Activated CD8-positive, alpha-beta T cell treated with anti-CD3 and anti-CD28 coated beads, Interleukin-2, amount 10 ng/mL, durations not matched to agents 7 days and 5 days (primary cell): Measurements from ENCODE around the gene PRIMA1. TPM values are rescaled to one million over a fixed set of nuclear protein-coding genes. Genes with fewer than 3 reads are reported as not detected.
"Not testable (repeated sequence)": the region's sequence is repeated elsewhere in the genome, so short reads cannot be mapped to it uniquely, and the experiment has no call there.

Experiments
- ATAC-seq: fragments of 150-1000 bp; cut with Tn5 transposase; one replicate; pipeline ENCODE4 v1.10.0; 2021; ENCODE audit warnings: moderate library complexity
- CTCF ChIA-PET: fragments of 350-600 bp; sonication (Branson Sonifier 250); formaldehyde crosslinking; loops from one replicate; lab custom pipeline; 2021; ENCODE audit warnings: antibody characterized with exemption; lab: Charles Lee
- POLR2A ChIA-PET: fragments of 350-600 bp; sonication (Branson Sonifier 250); formaldehyde crosslinking; loops from one replicate; lab custom pipeline; 2021; ENCODE audit warnings: antibody characterized with exemption; lab: Charles Lee
- DNase-seq: peaks from one replicate; pipeline ENCODE4 v3.0.0-alpha.2; 2020
- H3K27ac Mint-ChIP-seq: one replicate; pipeline ENCODE4 v1.8.0; 2021; ENCODE audit warnings: mild to moderate bottlenecking, mixed read lengths
- H3K27me3 Mint-ChIP-seq: one replicate; pipeline ENCODE4 v1.8.0; 2021; ENCODE audit warnings: low read depth, mixed read lengths
- H3K36me3 Mint-ChIP-seq: one replicate; pipeline ENCODE4 v1.8.0; 2021; ENCODE audit warnings: low read depth, mixed read lengths
- H3K4me1 Mint-ChIP-seq: one replicate; pipeline ENCODE4 v1.8.0; 2021; ENCODE audit warnings: low read depth, mixed read lengths
- H3K4me3 Mint-ChIP-seq: one replicate; pipeline ENCODE4 v1.8.0; 2021; ENCODE audit warnings: mild to moderate bottlenecking, mixed read lengths
- H3K9me3 Mint-ChIP-seq: one replicate; pipeline ENCODE4 v1.8.0; 2022; ENCODE audit warnings: mixed read lengths; ENCODE audit not compliant: insufficient read depth
- total RNA-seq, 2 experiments: library from RNA; stranded (reverse); gene quantifications; one replicate each; pipeline ENCODE4 v1.2.3, GENCODE V29; 2021

The PRIMA1 gene
- total RNA-seq, 2 experiments from 2014 or later: not detected

GRCh38 chr14:93811020-93811419, 22.7 kb upstream of the PRIMA1 start:
- H3K4me1 Mint-ChIP-seq: no peaks in the 10 kb centered on the region
- CTCF ChIA-PET: no interaction called here
- ATAC-seq (no peak), DNase-seq (no peak)
- POLR2A ChIA-PET: no interaction called here
- no peak overlapping the region for H3K4me3 Mint-ChIP-seq
- H3K27me3 Mint-ChIP-seq: peaks cover 3% of the 10 kb centered on the region
- H3K27ac Mint-ChIP-seq: no peak overlapping the region
- H3K9me3 Mint-ChIP-seq: no peaks in the 10 kb centered on the region
- H3K36me3 Mint-ChIP-seq: no peaks in the 10 kb centered on the region

- POLR2A ChIA-PET: interaction anchor here (0.6 kb wide), 1 partner anchor 105 kb away, joined by 3 read pairs; no protein-coding TSS in a partner anchor
- H3K27me3 Mint-ChIP-seq, H3K27ac Mint-ChIP-seq, DNase-seq, H3K36me3 Mint-ChIP-seq, CTCF ChIA-PET, H3K9me3 Mint-ChIP-seq, ATAC-seq, H3K4me1 Mint-ChIP-seq, H3K4me3 Mint-ChIP-seq: not testable (repeated sequence)
Observed at GRCh38 chr14:93809491-93810420, 21.5 kb upstream of the PRIMA1 start.

GRCh38 chr14:93804654-93805053, 16.4 kb upstream of the PRIMA1 start:
- ChIA-PET CTCF (no interaction called here), POLR2A (no interaction called here)
- DNase-seq: no peak

GRCh38 chr14:93803408-93804318, 15.4 kb upstream of the PRIMA1 start:
- CTCF ChIA-PET: no interaction called here
- Mint-ChIP-seq H3K36me3 (no peaks in the 10 kb centered on the region), H3K9me3 (no peaks in the 10 kb centered on the region), H3K4me1 (no peaks in the 10 kb centered on the region), H3K27me3 (no peaks in the 10 kb centered on the region), H3K27ac (no peak overlapping the region), H3K4me3 (no peak overlapping the region)
- ATAC-seq: no peak
- no peak for DNase-seq
- POLR2A ChIA-PET: no interaction called here

More at GRCh38 chr14:93804654-93805053, 16.4 kb upstream of the PRIMA1 start:
- Mint-ChIP-seq H3K36me3 (no peaks in the 10 kb centered on the region), H3K4me3 (no peak overlapping the region), H3K4me1 (no peaks in the 10 kb centered on the region), H3K9me3 (no peaks in the 10 kb centered on the region), H3K27me3 (no peaks in the 10 kb centered on the region), H3K27ac (no peak overlapping the region)
- no peak for ATAC-seq

- Mint-ChIP-seq H3K27ac (no peak overlapping the region), H3K4me1 (no peaks in the 10 kb centered on the region), H3K27me3 (no peaks in the 10 kb centered on the region), H3K4me3 (no peak overlapping the region), H3K36me3 (no peaks in the 10 kb centered on the region), H3K9me3 (no peaks in the 10 kb centered on the region)
- CTCF ChIA-PET: no interaction called here
- ATAC-seq: no peak
- no peak for DNase-seq
- POLR2A ChIA-PET: interaction anchor here (1.0 kb wide), 1 partner anchor 113 kb away, joined by 4 read pairs; no protein-coding TSS in a partner anchor
Observed at GRCh38 chr14:93799989-93800921, 12.0 kb upstream of the PRIMA1 start.

- H3K4me1 Mint-ChIP-seq: no peaks in the 10 kb centered on the region
- H3K4me3 Mint-ChIP-seq: no peak overlapping the region
- H3K36me3 Mint-ChIP-seq: no peaks in the 10 kb centered on the region
- CTCF ChIA-PET: no interaction called here
- no peak overlapping the region for H3K27ac Mint-ChIP-seq
- POLR2A ChIA-PET: interaction anchor here (1.0 kb wide), 1 partner anchor 112 kb away, joined by 4 read pairs; no protein-coding TSS in a partner anchor
- no peaks in the 10 kb centered on the region for H3K9me3 Mint-ChIP-seq
- no peak for DNase-seq
- no peaks in the 10 kb centered on the region for H3K27me3 Mint-ChIP-seq
- no peak for ATAC-seq
Observed at GRCh38 chr14:93799617-93799988, 11.3 kb upstream of the PRIMA1 start.

GRCh38 chr14:93797536-93797935, 9.3 kb upstream of the PRIMA1 start:
- POLR2A ChIA-PET: no interaction called here
- ATAC-seq (no peak), DNase-seq (no peak)
- H3K4me1 Mint-ChIP-seq: no peaks in the 10 kb centered on the region
- no peaks in the 10 kb centered on the region for H3K36me3 Mint-ChIP-seq
- CTCF ChIA-PET: no interaction called here
- H3K27me3 Mint-ChIP-seq: no peaks in the 10 kb centered on the region
- no peak overlapping the region for H3K4me3 Mint-ChIP-seq
- no peak overlapping the region for H3K27ac Mint-ChIP-seq
- H3K9me3 Mint-ChIP-seq: no peaks in the 10 kb centered on the region

- Mint-ChIP-seq H3K27ac (no peak overlapping the region), H3K4me1 (no peaks in the 10 kb centered on the region), H3K9me3 (no peaks in the 10 kb centered on the region), H3K36me3 (no peaks in the 10 kb centered on the region), H3K27me3 (peaks cover 1% of the 10 kb centered on the region), H3K4me3 (no peak overlapping the region)
- DNase-seq (no peak), ATAC-seq (no peak)
- CTCF ChIA-PET: no interaction called here
- POLR2A ChIA-PET: no interaction called here
Observed at GRCh38 chr14:93797071-93797470, 8.8 kb upstream of the PRIMA1 start.

- DNase-seq (no peak), ATAC-seq (no peak)
- CTCF ChIA-PET: no interaction called here
- Mint-ChIP-seq H3K36me3 (no peaks in the 10 kb centered on the region), H3K4me3 (no peak overlapping the region), H3K4me1 (no peaks in the 10 kb centered on the region), H3K27ac (no peak overlapping the region), H3K9me3 (no peaks in the 10 kb centered on the region), H3K27me3 (peaks cover 22% of the 10 kb centered on the region)
- POLR2A ChIA-PET: no interaction called here
Observed at GRCh38 chr14:93794756-93795155, 6.5 kb upstream of the PRIMA1 start.

- Mint-ChIP-seq H3K27ac (no peak overlapping the region), H3K36me3 (no peaks in the 10 kb centered on the region), H3K4me1 (no peaks in the 10 kb centered on the region), H3K4me3 (no peak overlapping the region), H3K9me3 (no peaks in the 10 kb centered on the region), H3K27me3 (peaks cover 29% of the 10 kb centered on the region)
- ChIA-PET CTCF (no interaction called here), POLR2A (no interaction called here)
- DNase-seq (no peak), ATAC-seq (no peak)
Observed at GRCh38 chr14:93793555-93794324, 5.5 kb upstream of the PRIMA1 start.

- H3K4me3 Mint-ChIP-seq: no peak overlapping the region
- ChIA-PET POLR2A (no interaction called here), CTCF (no interaction called here)
Observed at GRCh38 chr14:93792391-93792790, 4.1 kb upstream of the PRIMA1 start.

More at GRCh38 chr14:93792391-93792790, 4.1 kb upstream of the PRIMA1 start:
- ATAC-seq (no peak), DNase-seq (no peak)
- Mint-ChIP-seq H3K36me3 (no peaks in the 10 kb centered on the region), H3K27ac (no peak overlapping the region), H3K27me3 (peaks cover 38% of the 10 kb centered on the region), H3K4me1 (no peaks in the 10 kb centered on the region), H3K9me3 (no peaks in the 10 kb centered on the region)
